IMR-90 (cell line): ENCODE measurements around the gene MFSD2B. TPM values are rescaled to one million over a fixed set of nuclear protein-coding genes. Genes with fewer than 3 reads are reported as not detected.

Source experiments
- ATAC-seq: fragments of 200-7000 bp; cut with Tn5 transposase; 2 replicates; pipeline ENCODE4 v1.9.1; 2020; ENCODE audit warnings: low read depth, mild to moderate bottlenecking, moderate library complexity
- BruUV-seq: library from RNA; stranded (reverse); fragments of 400-500 nt; replicated peaks from 2 replicates; lab custom pipeline; 2021; lab: Mats Ljungman, UMichigan
- CTCF ChIA-PET: fragments of 300-600 bp; formaldehyde crosslinking; extraction: SDS; loops from one replicate; lab custom pipeline; 2021; ENCODE audit warnings: antibody characterized with exemption; lab: Yijun Ruan, JAX
- POLR2A ChIA-PET: fragments of 300-600 bp; sonication (Branson Sonifier 250); formaldehyde crosslinking; loops from one replicate; lab custom pipeline; 2022; ENCODE audit warnings: antibody characterized with exemption; ENCODE audit not compliant: unreplicated experiment; lab: Charles Lee
- DNase-seq: peaks from one replicate; pipeline ENCODE4 v3.0.0; 2013
- H2AFZ ChIP-seq: replicated peaks from 2 replicates; pipeline ENCODE3; 2013; ENCODE audit warnings: low read length, mild to moderate bottlenecking; ENCODE audit not compliant: poor library complexity
- H2AK5ac ChIP-seq: 2 replicates; pipeline ENCODE4 v1.6.1; 2013; ENCODE audit warnings: low read depth, low read length, inconsistent platforms
- H2AK9ac ChIP-seq: replicated peaks from 2 replicates; pipeline ENCODE3; 2013; ENCODE audit warnings: mild to moderate bottlenecking, low read depth, low read length, moderate library complexity; ENCODE audit not compliant: poor library complexity
- H2BK120ac ChIP-seq: 2 replicates; pipeline ENCODE4 v1.6.1; 2013; ENCODE audit warnings: low read depth, low read length, inconsistent platforms
- H2BK15ac ChIP-seq: 3 replicates; pipeline ENCODE4 v1.6.1; 2013; ENCODE audit warnings: low read depth, low read length, inconsistent platforms
- H2BK20ac ChIP-seq: 2 replicates; pipeline ENCODE4 v1.6.1; 2013; ENCODE audit warnings: low read depth, mild to moderate bottlenecking, inconsistent platforms, low read length, moderate library complexity
- H2BK5ac ChIP-seq: 2 replicates; pipeline ENCODE4 v1.6.1; 2013; ENCODE audit warnings: mild to moderate bottlenecking, low read depth, low read length, inconsistent platforms; ENCODE audit not compliant: poor library complexity, severe bottlenecking
- H3K14ac ChIP-seq: replicated peaks from 2 replicates; pipeline ENCODE4 v1.6.1; 2013; ENCODE audit warnings: low read depth, low read length, inconsistent platforms
- H3K18ac ChIP-seq: 2 replicates; pipeline ENCODE4 v1.6.1; 2013; ENCODE audit warnings: low read depth, low read length, control low read depth
- H3K23ac ChIP-seq: 2 replicates; pipeline ENCODE4 v1.6.1; 2013; ENCODE audit warnings: low read depth, low read length, inconsistent platforms
- H3K27ac ChIP-seq: 2 replicates; pipeline ENCODE4 v1.5.1; 2013; ENCODE audit warnings: mild to moderate bottlenecking, control low read depth, low read length; ENCODE audit not compliant: insufficient read depth
- H3K27me3 ChIP-seq: 2 replicates; pipeline ENCODE4 v1.6.1; 2013; ENCODE audit warnings: low read length; ENCODE audit not compliant: control insufficient read depth, insufficient read depth
- H3K36me3 ChIP-seq: 2 replicates; pipeline ENCODE4 v1.6.1; 2013; ENCODE audit warnings: low read length, mixed read lengths; ENCODE audit not compliant: control insufficient read depth, insufficient read depth
- H3K4ac ChIP-seq: 2 replicates; pipeline ENCODE4 v1.6.1; 2013; ENCODE audit warnings: low read depth, low read length, inconsistent platforms
- H3K4me1 ChIP-seq: 2 replicates; pipeline ENCODE4 v1.6.1; 2013; ENCODE audit warnings: low read length, mixed read lengths; ENCODE audit not compliant: control insufficient read depth, insufficient read depth
- H3K4me2 ChIP-seq: 2 replicates; pipeline ENCODE4 v1.6.1; 2013; ENCODE audit warnings: low read depth, mild to moderate bottlenecking, control low read depth, low read length, moderate library complexity
- H3K4me3 ChIP-seq: 2 replicates; pipeline ENCODE4 v1.5.1; 2013; ENCODE audit warnings: low read depth, mild to moderate bottlenecking, control low read depth, low read length, moderate library complexity; ENCODE audit not compliant: insufficient read depth
- H3K56ac ChIP-seq: 2 replicates; pipeline ENCODE4 v1.6.1; 2013; ENCODE audit warnings: low read length, inconsistent platforms; ENCODE audit not compliant: insufficient read depth; ENCODE audit errors: extremely low read depth
- H3K79me1 ChIP-seq, 2 experiments: 2 replicates each; pipeline ENCODE4 v1.6.1; 2013; ENCODE audit warnings: low read length in 2 of 2, inconsistent platforms in 1 of 2, low read depth in 1 of 2
- H3K9ac ChIP-seq: 2 replicates; pipeline ENCODE4 v1.6.1; 2013; ENCODE audit warnings: low read depth, low read length, control low read depth
- H3K9me1 ChIP-seq: 2 replicates; pipeline ENCODE4 v1.6.1; 2013; ENCODE audit warnings: low read length, inconsistent platforms; ENCODE audit not compliant: insufficient read depth
- H3K9me3 ChIP-seq: 2 replicates; pipeline ENCODE4 v1.6.1; 2013; ENCODE audit warnings: low read length; ENCODE audit not compliant: control insufficient read depth, insufficient read depth
- H4K20me1 ChIP-seq: 2 replicates; pipeline ENCODE4 v1.6.1; 2013; ENCODE audit warnings: low read length, inconsistent platforms; ENCODE audit not compliant: insufficient read depth
- H4K5ac ChIP-seq: 2 replicates; pipeline ENCODE4 v1.6.1; 2013; ENCODE audit warnings: mild to moderate bottlenecking, low read depth, low read length, control low read depth
- H4K8ac ChIP-seq, 2 experiments: 2 replicates each; pipeline ENCODE4 v1.6.1; 2013; ENCODE audit warnings: low read depth in 2 of 2, low read length in 2 of 2, control low read depth in 1 of 2, inconsistent platforms in 1 of 2
- H4K91ac ChIP-seq: 2 replicates; pipeline ENCODE4 v1.6.1; 2013; ENCODE audit warnings: low read depth, low read length, inconsistent platforms; ENCODE audit not compliant: insufficient read depth
- CEBPB ChIP-seq: IDR thresholded peaks from 2 replicates; pipeline ENCODE4 v1.6.1; 2012; ENCODE audit warnings: low read depth, low read length, improper control_type of control experiment
- FOS ChIP-seq: fragments of 150-350 bp; IDR thresholded peaks from 2 replicates; pipeline ENCODE4 v1.6.1; 2016; ENCODE audit warnings: low read depth, low read length
- MAFK ChIP-seq: IDR thresholded peaks from 2 replicates; pipeline ENCODE4 v1.6.1; 2012; ENCODE audit warnings: low read depth, low read length, improper control_type of control experiment
- MAZ ChIP-seq: IDR thresholded peaks from 2 replicates; pipeline ENCODE4 v1.6.1; 2012; ENCODE audit warnings: low read depth, mild to moderate bottlenecking, low read length, improper control_type of control experiment, moderate library complexity, borderline replicate concordance
- MXI1 ChIP-seq: IDR thresholded peaks from 2 replicates; pipeline ENCODE4 v1.6.1; 2012; ENCODE audit warnings: low read depth, mild to moderate bottlenecking, low read length, moderate library complexity, borderline replicate concordance
- NFE2L2 ChIP-seq: fragments of 150-350 bp; IDR thresholded peaks from 2 replicates; pipeline ENCODE4 v1.6.1; 2016; ENCODE audit warnings: low read depth, mild to moderate bottlenecking, low read length
- POLR2A ChIP-seq: IDR thresholded peaks from 2 replicates; pipeline ENCODE4 v1.6.1; 2012; ENCODE audit warnings: mild to moderate bottlenecking, low read depth, low read length
- RAD21 ChIP-seq: IDR thresholded peaks from 2 replicates; pipeline ENCODE4 v1.6.1; 2012; ENCODE audit warnings: low read length, improper control_type of control experiment
- RCOR1 ChIP-seq: IDR thresholded peaks from 2 replicates; pipeline ENCODE4 v1.6.1; 2012; ENCODE audit warnings: mild to moderate bottlenecking, low read length, improper control_type of control experiment; ENCODE audit not compliant: insufficient replicate concordance
- RFX5 ChIP-seq: IDR thresholded peaks from 2 replicates; pipeline ENCODE4 v1.8.0; 2012; ENCODE audit warnings: low read depth, mild to moderate bottlenecking, low read length, moderate library complexity
- SMC3 ChIP-seq: fragments of 150-350 bp; IDR thresholded peaks from 2 replicates; pipeline ENCODE4 v1.6.1; 2016; ENCODE audit warnings: low read depth, mild to moderate bottlenecking, antibody characterized with exemption, low read length, moderate library complexity
- WGBS, 2 experiments: methylation state at CpG; one replicate each; pipeline versions ENCODE4 v1.1.5 to v1.1.7; 2013; ENCODE audit warnings: missing lambda C conversion rate in 2 of 2; ENCODE audit not compliant: insufficient read length in 1 of 2; ENCODE audit errors: extremely low coverage in 2 of 2; 5-methylcytosine and 5-hydroxymethylcytosine counted together
- dilution Hi-C: fragments of 300-500 bp; cut with HindIII; formaldehyde crosslinking; loops from one replicate; pipeline ENCODE4 v1.14.3; 2018; ENCODE audit warnings: low sequenced_read_pairs; ENCODE audit not compliant: unreplicated experiment
- in situ Hi-C: fragments of 300-500 bp; cut with MboI; formaldehyde crosslinking; loops from 3 replicates; pipeline ENCODE4 v1.14.3; 2019; ENCODE audit warnings: low sequenced_read_pairs, inconsistent platforms, mixed read lengths
- intact Hi-C: fragments of 100-400 bp; cut with micrococcal nuclease; formaldehyde crosslinking; loops from 2 replicates; pipeline ENCODE4 v1.10.0; 2022
- polyA plus RNA-seq, 3 experiments: library from polyadenylated mRNA; depleted of rRNA; stranded (reverse); fragments of >200 nt; gene quantifications; 2 replicates each; pipeline ENCODE4 v1.2.3, GENCODE V29; 2012; ENCODE audit warnings: low replicate concordance in 1 of 3
- total RNA-seq: library from RNA; depleted of rRNA; stranded (reverse); fragments of >200 nt; gene quantifications from 2 replicates; pipeline ENCODE4 v1.2.3, GENCODE V29; 2012
- TF ChIP-seq, protein P1 (sequence below): conservative IDR thresholded peaks from 2 replicates; pipeline ENCODE4 v1.5.1; 2012; ENCODE audit warnings: mild to moderate bottlenecking, low read depth, low read length, improper control_type of control experiment
- TF ChIP-seq, protein P2 (sequence below): fragments of 150-350 bp; IDR thresholded peaks from 2 replicates; pipeline ENCODE4 v1.6.1; 2017; ENCODE audit warnings: mild to moderate bottlenecking, antibody characterized with exemption, low read length, low read depth

Gene MFSD2B
- total and polyA plus RNA-seq, 2 of the 4 experiments (the other 2 are of a cell fraction) = 0.05 TPM; not detected in 1

DNA sequence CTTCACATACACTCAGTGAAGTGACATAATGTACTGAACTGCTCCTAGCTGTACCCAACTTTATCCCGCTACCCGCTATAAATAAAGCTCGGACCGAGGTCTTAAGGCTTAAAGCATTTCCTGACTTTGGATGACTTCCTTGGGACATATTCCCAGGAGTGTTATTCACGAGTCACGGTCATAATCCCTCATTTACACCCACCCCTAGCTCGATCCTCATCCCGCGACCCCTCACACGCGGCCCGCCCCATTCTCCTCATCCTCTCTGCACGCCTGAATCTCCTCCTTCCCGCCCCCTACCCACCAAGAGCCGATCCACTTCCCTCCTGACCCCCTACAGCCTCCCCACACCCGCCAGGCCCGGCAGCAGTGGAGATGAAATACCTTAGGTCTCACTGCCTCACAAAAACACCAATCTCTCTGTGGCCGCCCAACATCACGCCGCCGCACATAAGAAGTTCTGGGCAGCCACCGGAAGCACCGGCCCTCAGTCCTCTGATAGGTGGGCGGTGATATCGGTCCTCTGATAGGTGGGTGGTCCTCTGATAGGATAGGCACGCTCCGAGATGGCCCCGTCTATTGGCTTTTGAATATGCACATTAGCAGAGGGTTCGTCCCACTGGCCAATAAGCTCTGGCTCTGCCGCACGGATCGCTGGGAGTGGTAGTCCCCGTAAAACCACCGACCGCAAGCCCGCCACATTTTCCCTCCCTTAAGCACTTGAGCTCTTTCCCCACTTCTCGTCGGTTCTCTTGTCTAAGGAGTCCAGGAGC lies 37.2 kb downstream of the MFSD2B start, which contains the start of gene WDCP:
TSS of gene WDCP (minus strand) at position 462 of the 773 bp plus-strand sequence. CDS start 7,897 bp downstream, outside the sequence.
- Histone ChIP-seq H3K9ac (peak within 1 kb of the TSS; percentile 63), H3K27me3 (no peaks in the 10 kb centered on the region), H3K36me3 (no peaks in the 10 kb centered on the region), H4K5ac (peak within 1 kb of the TSS; percentile 72), H3K23ac (peak within 1 kb of the TSS; percentile 93; the same call in 1 of the 2 replicates), H4K91ac (peak within 1 kb of the TSS; percentile 23; the same call in 1 of the 2 replicates), H3K4ac (peak within 1 kb of the TSS; percentile 84), H2BK15ac (peak within 1 kb of the TSS; percentile 56; the same call in 2 of the 3 replicates), H3K9me3 (no peaks in the 10 kb centered on the region), H2AFZ (peak within 1 kb of the TSS; percentile 97), H3K79me1 (peaks cover 10 to 21% of the 10 kb centered on the region in 2 experiments; a peak in 3 of 4 replicates), H4K8ac (peak within 1 kb of the TSS; percentile 94 to 97), H4K20me1 (no peaks in the 10 kb centered on the region), H3K18ac (no peak within 1 kb of the TSS; the same call in 1 of the 2 replicates), H2AK5ac (peak within 1 kb of the TSS; percentile 66), H3K4me2 (peak within 1 kb of the TSS; percentile 64), H3K9me1 (peaks cover 8% of the 10 kb centered on the region), H2AK9ac (peak within 1 kb of the TSS; percentile 92), H2BK5ac (peak within 1 kb of the TSS; percentile 57), H3K56ac (peak within 1 kb of the TSS; percentile 67), H2BK120ac (peak within 1 kb of the TSS; percentile 35; the same call in 1 of the 2 replicates), H3K4me3 (peak within 1 kb of the TSS; percentile 73), H2BK20ac (no peak within 1 kb of the TSS), H3K14ac (peak within 1 kb of the TSS; percentile 85), H3K4me1 (no peaks in the 10 kb centered on the region), H3K27ac (peak within 1 kb of the TSS; percentile 61)
- dilution Hi-C loops = no loop called here
- CTCF ChIA-PET = interaction anchor here (0.6 to 1.1 kb wide), 2 partner anchors 12 to 64 kb away, joined by 3 to 4 read pairs; no protein-coding TSS in a partner anchor
- POLR2A ChIA-PET = interaction anchor here (0.6 to 1.5 kb wide), 4 partner anchors 9 to 59 kb away, joined by 3 to 6 read pairs (median 4); no protein-coding TSS in a partner anchor
- 0% methylated on average over 14 of the region's 38 CpGs; no CpG with 5 or more reads in 1 of the 2 experiments for WGBS, 2 experiments
- ATAC-seq (peak; percentile 98), DNase-seq (peak; percentile 99)
- intact Hi-C loops = loop anchor here (10.0 kb wide), 1 partner anchor 102 kb away; the partner anchor contains the start of gene UBXN2A
- BruUV-seq = no TSS peak
- in situ Hi-C loops = no loop called here
- no peak for TF ChIP-seq MAZ
- TF ChIP-seq NFE2L2 = no peak
- TF ChIP-seq POLR2A = peak; percentile 79
- TF ChIP-seq RCOR1 = no peak
- no peak for TF ChIP-seq SMC3
- no peak for TF ChIP-seq RFX5
- no peak for TF ChIP-seq MAFK
- TF ChIP-seq FOS = peak; percentile 14; the same call in 1 of the 2 replicates
- TF ChIP-seq, protein P1, sequence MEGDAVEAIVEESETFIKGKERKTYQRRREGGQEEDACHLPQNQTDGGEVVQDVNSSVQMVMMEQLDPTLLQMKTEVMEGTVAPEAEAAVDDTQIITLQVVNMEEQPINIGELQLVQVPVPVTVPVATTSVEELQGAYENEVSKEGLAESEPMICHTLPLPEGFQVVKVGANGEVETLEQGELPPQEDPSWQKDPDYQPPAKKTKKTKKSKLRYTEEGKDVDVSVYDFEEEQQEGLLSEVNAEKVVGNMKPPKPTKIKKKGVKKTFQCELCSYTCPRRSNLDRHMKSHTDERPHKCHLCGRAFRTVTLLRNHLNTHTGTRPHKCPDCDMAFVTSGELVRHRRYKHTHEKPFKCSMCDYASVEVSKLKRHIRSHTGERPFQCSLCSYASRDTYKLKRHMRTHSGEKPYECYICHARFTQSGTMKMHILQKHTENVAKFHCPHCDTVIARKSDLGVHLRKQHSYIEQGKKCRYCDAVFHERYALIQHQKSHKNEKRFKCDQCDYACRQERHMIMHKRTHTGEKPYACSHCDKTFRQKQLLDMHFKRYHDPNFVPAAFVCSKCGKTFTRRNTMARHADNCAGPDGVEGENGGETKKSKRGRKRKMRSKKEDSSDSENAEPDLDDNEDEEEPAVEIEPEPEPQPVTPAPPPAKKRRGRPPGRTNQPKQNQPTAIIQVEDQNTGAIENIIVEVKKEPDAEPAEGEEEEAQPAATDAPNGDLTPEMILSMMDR = no peak
- TF ChIP-seq CEBPB = no peak
- no peak for TF ChIP-seq RAD21
- TF ChIP-seq, protein P2, sequence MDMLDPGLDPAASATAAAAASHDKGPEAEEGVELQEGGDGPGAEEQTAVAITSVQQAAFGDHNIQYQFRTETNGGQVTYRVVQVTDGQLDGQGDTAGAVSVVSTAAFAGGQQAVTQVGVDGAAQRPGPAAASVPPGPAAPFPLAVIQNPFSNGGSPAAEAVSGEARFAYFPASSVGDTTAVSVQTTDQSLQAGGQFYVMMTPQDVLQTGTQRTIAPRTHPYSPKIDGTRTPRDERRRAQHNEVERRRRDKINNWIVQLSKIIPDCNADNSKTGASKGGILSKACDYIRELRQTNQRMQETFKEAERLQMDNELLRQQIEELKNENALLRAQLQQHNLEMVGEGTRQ = 0 out of 2 replicates have a peak, but pooled peaks have one; percentile 23
- TF ChIP-seq MXI1 = peak; percentile 62; the same call in 1 of the 2 replicates
